Measurements from ENCODE around the gene MYL6. TPM values are rescaled to one million over a fixed set of nuclear protein-coding genes. Genes with fewer than 3 reads are reported as not detected.
A peak's percentile ranks its signal among the peaks of the same experiment; 100 is the strongest.

MYL6 gene
- total and polyA plus RNA-seq, 9 of the 15 experiments (the other 6 are each of a cell fraction or from before 2014, with no cell fraction given), result 557 to 1,664 (median 958) TPM

DNA sequence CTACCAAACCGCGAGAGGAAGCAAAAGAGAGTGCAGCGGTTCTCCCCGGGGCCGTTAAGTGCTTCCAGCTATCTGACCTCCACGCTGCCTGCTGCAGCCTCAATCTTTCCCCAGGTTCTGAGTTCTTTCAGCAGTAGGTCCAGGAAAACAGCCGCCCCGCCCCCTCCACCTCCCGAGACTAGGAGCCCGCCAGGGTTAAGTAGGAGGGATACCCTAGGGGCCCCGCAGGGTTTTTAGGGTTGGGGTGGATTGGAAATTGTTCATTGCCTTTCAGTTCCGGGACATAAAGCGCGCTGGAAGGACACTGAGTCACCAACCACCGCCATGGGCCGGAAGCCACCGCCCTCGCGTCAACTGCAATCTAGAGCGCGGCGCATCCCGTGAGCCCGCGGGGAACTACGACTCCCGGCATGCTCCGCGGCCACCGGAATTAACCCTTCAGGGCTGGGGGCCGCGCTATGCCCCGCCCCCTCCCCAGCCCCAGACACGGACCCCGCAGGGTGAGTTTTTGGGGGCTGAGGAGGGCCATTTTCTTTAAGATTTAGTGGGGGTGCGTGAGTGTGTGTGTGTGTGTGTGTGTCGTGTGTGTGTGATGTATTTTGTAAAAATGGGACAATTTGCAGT lies 5.9 kb upstream of the MYL6 start, which contains the start of gene MYL6B (continued):
- TF ChIP-seq, protein P1, sequence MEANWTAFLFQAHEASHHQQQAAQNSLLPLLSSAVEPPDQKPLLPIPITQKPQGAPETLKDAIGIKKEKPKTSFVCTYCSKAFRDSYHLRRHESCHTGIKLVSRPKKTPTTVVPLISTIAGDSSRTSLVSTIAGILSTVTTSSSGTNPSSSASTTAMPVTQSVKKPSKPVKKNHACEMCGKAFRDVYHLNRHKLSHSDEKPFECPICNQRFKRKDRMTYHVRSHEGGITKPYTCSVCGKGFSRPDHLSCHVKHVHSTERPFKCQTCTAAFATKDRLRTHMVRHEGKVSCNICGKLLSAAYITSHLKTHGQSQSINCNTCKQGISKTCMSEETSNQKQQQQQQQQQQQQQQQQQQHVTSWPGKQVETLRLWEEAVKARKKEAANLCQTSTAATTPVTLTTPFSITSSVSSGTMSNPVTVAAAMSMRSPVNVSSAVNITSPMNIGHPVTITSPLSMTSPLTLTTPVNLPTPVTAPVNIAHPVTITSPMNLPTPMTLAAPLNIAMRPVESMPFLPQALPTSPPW (CRISPR knock-in tag; IDR thresholded peaks at IDR 0.05), result peak; percentile 96
- TF ChIP-seq POLR2AphosphoS5 (IDR thresholded peaks at IDR 0.05; ENCODE audit: control insufficient read depth, insufficient read depth, low read depth, low read length), result peak; percentile 82
- no peak for TF ChIP-seq RBM34 (IDR thresholded peaks at IDR 0.05; ENCODE audit: borderline replicate concordance, insufficient read depth, low read length)
- no peak for TF ChIP-seq TCFL5 (CRISPR knock-in tag; conservative IDR thresholded peaks at IDR 0.05)
- no peak for TF ChIP-seq U2AF2 (optimal IDR thresholded peaks at IDR 0.05; ENCODE audit: low read depth, low read length)
- TF ChIP-seq TBP (optimal IDR thresholded peaks at IDR 0.05; ENCODE audit: low read depth, low read length), result peak; percentile 84
- TF ChIP-seq ZNF436 (CRISPR knock-in tag; IDR thresholded peaks at IDR 0.05), result no peak
- TF ChIP-seq FOXK1 (CRISPR knock-in tag; IDR thresholded peaks at IDR 0.05; ENCODE audit: borderline replicate concordance), result no peak
- no peak for TF ChIP-seq HOXB6 (CRISPR knock-in tag; IDR thresholded peaks at IDR 0.05; ENCODE audit: borderline replicate concordance)
- TF ChIP-seq POLR3A (IDR thresholded peaks at IDR 0.05; ENCODE audit: borderline replicate concordance, extremely low read depth, insufficient read depth, insufficient read length), result no peak
- TF ChIP-seq TAF9B (IDR thresholded peaks at IDR 0.05; ENCODE audit: partially characterized antibody), result peak; percentile 66
- no peak for TF ChIP-seq ZNF766 (CRISPR knock-in tag; conservative IDR thresholded peaks at IDR 0.05)
- TF ChIP-seq ZNF184 (CRISPR knock-in tag; IDR thresholded peaks at IDR 0.05), result no peak
- TF ChIP-seq, protein P2, sequence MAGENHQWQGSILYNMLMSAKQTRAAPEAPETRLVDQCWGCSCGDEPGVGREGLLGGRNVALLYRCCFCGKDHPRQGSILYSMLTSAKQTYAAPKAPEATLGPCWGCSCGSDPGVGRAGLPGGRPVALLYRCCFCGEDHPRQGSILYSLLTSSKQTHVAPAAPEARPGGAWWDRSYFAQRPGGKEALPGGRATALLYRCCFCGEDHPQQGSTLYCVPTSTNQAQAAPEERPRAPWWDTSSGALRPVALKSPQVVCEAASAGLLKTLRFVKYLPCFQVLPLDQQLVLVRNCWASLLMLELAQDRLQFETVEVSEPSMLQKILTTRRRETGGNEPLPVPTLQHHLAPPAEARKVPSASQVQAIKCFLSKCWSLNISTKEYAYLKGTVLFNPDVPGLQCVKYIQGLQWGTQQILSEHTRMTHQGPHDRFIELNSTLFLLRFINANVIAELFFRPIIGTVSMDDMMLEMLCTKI (IDR thresholded peaks at IDR 0.05; ENCODE audit: partially characterized antibody), result no peak
- no peak for TF ChIP-seq MAFK (IDR thresholded peaks at IDR 0.05; ENCODE audit: low read length)
- peak; percentile 13; the same call in 1 of the 2 replicates for TF ChIP-seq TCF3 (CRISPR knock-in tag; IDR thresholded peaks at IDR 0.05)
- TF ChIP-seq, protein P3, sequence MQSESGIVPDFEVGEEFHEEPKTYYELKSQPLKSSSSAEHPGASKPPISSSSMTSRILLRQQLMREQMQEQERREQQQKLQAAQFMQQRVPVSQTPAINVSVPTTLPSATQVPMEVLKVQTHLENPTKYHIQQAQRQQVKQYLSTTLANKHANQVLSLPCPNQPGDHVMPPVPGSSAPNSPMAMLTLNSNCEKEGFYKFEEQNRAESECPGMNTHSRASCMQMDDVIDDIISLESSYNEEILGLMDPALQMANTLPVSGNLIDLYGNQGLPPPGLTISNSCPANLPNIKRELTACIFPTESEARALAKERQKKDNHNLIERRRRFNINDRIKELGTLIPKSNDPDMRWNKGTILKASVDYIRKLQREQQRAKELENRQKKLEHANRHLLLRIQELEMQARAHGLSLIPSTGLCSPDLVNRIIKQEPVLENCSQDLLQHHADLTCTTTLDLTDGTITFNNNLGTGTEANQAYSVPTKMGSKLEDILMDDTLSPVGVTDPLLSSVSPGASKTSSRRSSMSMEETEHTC (IDR thresholded peaks at IDR 0.05), result peak; percentile 72; the same call in 1 of the 2 replicates
- TF ChIP-seq GABPB1 (CRISPR knock-in tag; IDR thresholded peaks at IDR 0.05), result peak; percentile 91
- no peak for TF ChIP-seq XRCC5 (IDR thresholded peaks at IDR 0.05; ENCODE audit: low read depth, low read length)
- TF ChIP-seq NR2C1 (IDR thresholded peaks at IDR 0.05), result peak; percentile 90
- TF ChIP-seq NR2C1 (tag; IDR thresholded peaks at IDR 0.05), result peak; percentile 92
- TF ChIP-seq KDM2B (CRISPR knock-in tag; IDR thresholded peaks at IDR 0.05), result no peak
- TF ChIP-seq HDAC6 (IDR thresholded peaks at IDR 0.05; ENCODE audit: low read depth, low read length), result no peak
- no peak for TF ChIP-seq CBFA2T3 (IDR thresholded peaks at IDR 0.05)
- TF ChIP-seq, protein P4, sequence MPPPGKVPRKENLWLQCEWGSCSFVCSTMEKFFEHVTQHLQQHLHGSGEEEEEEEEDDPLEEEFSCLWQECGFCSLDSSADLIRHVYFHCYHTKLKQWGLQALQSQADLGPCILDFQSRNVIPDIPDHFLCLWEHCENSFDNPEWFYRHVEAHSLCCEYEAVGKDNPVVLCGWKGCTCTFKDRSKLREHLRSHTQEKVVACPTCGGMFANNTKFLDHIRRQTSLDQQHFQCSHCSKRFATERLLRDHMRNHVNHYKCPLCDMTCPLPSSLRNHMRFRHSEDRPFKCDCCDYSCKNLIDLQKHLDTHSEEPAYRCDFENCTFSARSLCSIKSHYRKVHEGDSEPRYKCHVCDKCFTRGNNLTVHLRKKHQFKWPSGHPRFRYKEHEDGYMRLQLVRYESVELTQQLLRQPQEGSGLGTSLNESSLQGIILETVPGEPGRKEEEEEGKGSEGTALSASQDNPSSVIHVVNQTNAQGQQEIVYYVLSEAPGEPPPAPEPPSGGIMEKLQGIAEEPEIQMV (tag; conservative IDR thresholded peaks at IDR 0.05; ENCODE audit: low read depth), result no peak

Measured in K562 (cell line).